GM23338 (cell line): ENCODE results near the gene SMIM14. TPM values are rescaled to one million over a fixed set of nuclear protein-coding genes. Genes with fewer than 3 reads are reported as not detected.
A peak's percentile ranks its signal among the peaks of the same experiment; 100 is the strongest.

Experiments used
- ATAC-seq: fragments of 200-7000 bp; cut with Tn5 transposase; 3 replicates; pipeline ENCODE4 v1.9.1; 2020
- DNase-seq: peaks from one replicate; pipeline ENCODE4 v3.0.0-alpha.2; 2015; ENCODE audit warnings: low spot score
- H2AFZ ChIP-seq: fragments of 200-600 bp; sonication (generic); 2 replicates; pipeline ENCODE4 v1.8.0; 2016; ENCODE audit warnings: antibody characterized with exemption, mild to moderate bottlenecking, moderate library complexity
- H3F3A ChIP-seq: fragments of 200-600 bp; sonication (generic); replicated peaks from 2 replicates; pipeline ENCODE4 v1.8.0; 2017; ENCODE audit warnings: antibody characterized with exemption, mixed run types, low read depth
- H3K27ac ChIP-seq: fragments of 200-600 bp; sonication (generic); 2 replicates; pipeline ENCODE4 v1.6.1; 2016; ENCODE audit warnings: low read depth
- H3K27me3 ChIP-seq: fragments of 200-600 bp; sonication (generic); 2 replicates; pipeline ENCODE4 v1.8.0; 2016; ENCODE audit warnings: mild to moderate bottlenecking, mixed run types, moderate library complexity; ENCODE audit not compliant: insufficient read depth
- H3K36me3 ChIP-seq: fragments of 200-600 bp; sonication (generic); 2 replicates; pipeline ENCODE4 v1.8.0; 2016; ENCODE audit warnings: mild to moderate bottlenecking; ENCODE audit not compliant: insufficient read depth
- H3K4me1 ChIP-seq: fragments of 200-600 bp; sonication (generic); 2 replicates; pipeline ENCODE4 v1.8.0; 2016; ENCODE audit warnings: mild to moderate bottlenecking, moderate library complexity; ENCODE audit not compliant: insufficient read depth
- H3K4me2 ChIP-seq: fragments of 200-600 bp; sonication (generic); 2 replicates; pipeline ENCODE4 v1.7.1; 2017; ENCODE audit warnings: mixed run types
- H3K4me3 ChIP-seq: fragments of 200-600 bp; sonication (generic); 2 replicates; pipeline ENCODE4 v1.6.1; 2016; ENCODE audit warnings: mixed run types
- H3K79me2 ChIP-seq: fragments of 200-600 bp; sonication (generic); replicated peaks from 2 replicates; pipeline ENCODE4 v1.8.0; 2017; ENCODE audit warnings: mild to moderate bottlenecking; ENCODE audit not compliant: insufficient read depth
- H3K9me2 ChIP-seq: fragments of 200-600 bp; sonication (generic); 2 replicates; pipeline ENCODE4 v1.8.0; 2017; ENCODE audit not compliant: insufficient read depth
- H4K20me1 ChIP-seq: fragments of 200-600 bp; sonication (generic); replicated peaks from 2 replicates; pipeline ENCODE4 v1.8.0; 2017; ENCODE audit warnings: mild to moderate bottlenecking; ENCODE audit not compliant: insufficient read depth
- H3K27ac Mint-ChIP-seq: 2 replicates; pipeline ENCODE4 v1.8.0; 2020; ENCODE audit warnings: inconsistent platforms, mild to moderate bottlenecking, moderate library complexity, mixed read lengths
- H3K27me3 Mint-ChIP-seq: 3 replicates; pipeline ENCODE4 v1.8.0; 2022; ENCODE audit warnings: low read depth, mild to moderate bottlenecking, moderate library complexity, mixed read lengths, inconsistent platforms; ENCODE audit not compliant: insufficient read depth, poor library complexity
- H3K36me3 Mint-ChIP-seq: 3 replicates; pipeline ENCODE4 v1.8.0; 2021; ENCODE audit warnings: low read depth, mild to moderate bottlenecking, inconsistent platforms, moderate library complexity, mixed read lengths
- H3K4me1 Mint-ChIP-seq: 3 replicates; pipeline ENCODE4 v1.8.0; 2020; ENCODE audit warnings: mild to moderate bottlenecking, inconsistent platforms, mixed read lengths
- H3K4me3 Mint-ChIP-seq: 3 replicates; pipeline ENCODE4 v1.8.0; 2021; ENCODE audit warnings: moderate library complexity, mild to moderate bottlenecking, inconsistent platforms, mixed read lengths
- H3K9me3 Mint-ChIP-seq: 3 replicates; pipeline ENCODE4 v1.8.0; 2020; ENCODE audit warnings: moderate library complexity, mild to moderate bottlenecking, inconsistent platforms, mixed read lengths
- CREB1 ChIP-seq: fragments of 250-450 bp; sonication (Bioruptor Pico); IDR thresholded peaks from 2 replicates; pipeline ENCODE4 v1.5.0; 2020; ENCODE audit warnings: low read depth, mild to moderate bottlenecking, moderate library complexity
- EZH2phosphoT487 ChIP-seq: fragments of 200-600 bp; sonication (generic); IDR thresholded peaks from one replicate; pipeline ENCODE4 v1.8.1; 2018; ENCODE audit warnings: antibody characterized with exemption; ENCODE audit not compliant: unreplicated experiment
- JUNB ChIP-seq: IDR thresholded peaks from one replicate; pipeline ENCODE4 v1.6.1; 2016; ENCODE audit warnings: antibody characterized with exemption; ENCODE audit not compliant: unreplicated experiment
- NANOG ChIP-seq: IDR thresholded peaks from 2 replicates; pipeline ENCODE4 v1.6.1; 2016; ENCODE audit warnings: antibody characterized with exemption, borderline replicate concordance
- POLR2AphosphoS5 ChIP-seq: IDR thresholded peaks from 2 replicates; pipeline ENCODE4 v1.6.1; 2016; ENCODE audit warnings: antibody characterized with exemption, low read depth
- REST ChIP-seq: IDR thresholded peaks from one replicate; pipeline ENCODE4 v1.6.1; 2018; ENCODE audit warnings: antibody characterized with exemption; ENCODE audit not compliant: unreplicated experiment
- STAT1 ChIP-seq: IDR thresholded peaks from one replicate; pipeline ENCODE4 v1.6.1; 2016; ENCODE audit warnings: antibody characterized with exemption; ENCODE audit not compliant: unreplicated experiment
- ZNF114 ChIP-seq: fragments of 250-450 bp; sonication (Bioruptor Pico); IDR thresholded peaks from 2 replicates; pipeline ENCODE4 v1.5.0; 2020; ENCODE audit warnings: mild to moderate bottlenecking, moderate library complexity
- ZNF462 ChIP-seq: fragments of 250-450 bp; sonication (Bioruptor Pico); IDR thresholded peaks from 2 replicates; pipeline ENCODE4 v1.5.0; 2020; ENCODE audit warnings: mild to moderate bottlenecking, moderate library complexity
- polyA plus RNA-seq: library from polyadenylated mRNA; unstranded; fragments of >200 nt; fragmentation: Nextera tagmentation; extraction: Ambion mirVana; gene quantifications from 2 replicates; pipeline ENCODE4 v1.2.1, GENCODE V29; 2016
- total RNA-seq: library from RNA; depleted of rRNA; stranded (reverse); fragments of >200 nt; shearing (Covaris generic); gene quantifications from 2 replicates; pipeline ENCODE4 v1.2.3, GENCODE V29; 2014

Gene SMIM14
- total and polyA plus RNA-seq, 2 experiments from 2014 or later, result 29.0 to 52.6 TPM

GRCh38 chr4:39641451-39641850 lies 2.8 kb upstream of the SMIM14 start:
- DNase-seq, result no peak
- peaks cover 6% of the 10 kb centered on the region for H3K27me3 Mint-ChIP-seq
- Histone ChIP-seq H3K79me2 (peaks cover 9% of the 10 kb centered on the region), H3F3A (0 out of 2 replicates have a peak, but pooled peaks cover 2% of the 10 kb centered on the region), H3K36me3 (no peaks in the 10 kb centered on the region), H3K4me2 (no peak overlapping the region), H3K9me2 (no peaks in the 10 kb centered on the region), H3K4me3 (no peak overlapping the region), H3K27me3 (no peaks in the 10 kb centered on the region), H3K4me1 (peaks cover 17% of the 10 kb centered on the region), H2AFZ (no peak overlapping the region), H3K27ac (no peak overlapping the region), H4K20me1 (no peaks in the 10 kb centered on the region)
- H3K27ac Mint-ChIP-seq, result no peak overlapping the region
- ATAC-seq, result peak; percentile 3
- H3K9me3 Mint-ChIP-seq, result no peaks in the 10 kb centered on the region
- peaks cover 23% of the 10 kb centered on the region for H3K4me1 Mint-ChIP-seq
- peaks cover 3% of the 10 kb centered on the region for H3K36me3 Mint-ChIP-seq
- no peak for TF ChIP-seq NANOG
- TF ChIP-seq POLR2AphosphoS5, result no peak
- TF ChIP-seq JUNB, result no peak
- TF ChIP-seq STAT1, result no peak
- TF ChIP-seq ZNF114, result no peak
- H3K4me3 Mint-ChIP-seq, result no peak overlapping the region

DNA sequence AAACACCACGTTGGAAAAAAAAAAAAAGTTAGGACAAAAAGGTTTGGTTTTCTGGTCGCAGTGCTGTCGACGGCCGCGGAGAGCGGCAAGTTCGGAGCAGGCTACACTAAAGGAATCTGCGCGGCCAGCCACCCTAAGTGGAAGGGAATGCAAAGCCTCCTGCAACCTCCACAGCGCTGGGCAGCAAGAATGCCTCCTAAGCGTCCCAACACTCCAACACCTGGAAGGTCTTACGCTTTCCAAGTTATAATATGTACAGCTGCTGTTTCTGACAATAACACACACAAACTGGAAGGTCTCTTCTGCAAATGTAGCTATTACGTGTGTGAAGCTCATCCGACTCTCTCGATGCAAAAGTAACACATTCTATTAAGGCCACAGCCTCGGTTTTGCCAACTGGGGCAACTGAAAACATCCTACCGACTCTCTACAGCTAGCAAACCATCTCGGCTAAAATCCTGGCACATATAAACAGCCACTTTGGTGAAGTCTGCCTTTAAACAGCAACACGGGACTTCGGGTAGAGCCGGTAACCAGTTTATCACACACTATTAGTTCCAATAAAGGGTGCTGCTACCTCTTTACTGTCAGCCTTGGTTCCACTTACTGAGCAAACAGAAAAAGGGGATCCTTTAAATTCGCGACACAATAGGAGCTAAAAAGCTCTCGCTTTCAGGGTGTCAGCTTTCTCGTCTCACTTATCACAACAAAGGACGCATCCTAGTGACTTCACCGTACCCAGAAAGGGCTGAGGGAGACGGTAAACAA lies 895 bp downstream of the SMIM14 start:
- DNase-seq (peak; percentile 95), ATAC-seq (peak; percentile 67)
- no peak overlapping the region for H2AFZ ChIP-seq
- H3K4me3 ChIP-seq, result peak overlapping the region; percentile 66
- peaks cover 42% of the 10 kb centered on the region for H3K4me1 ChIP-seq
- peak overlapping the region; percentile 99 for H3K27ac Mint-ChIP-seq
- H4K20me1 ChIP-seq, result no peaks in the 10 kb centered on the region
- H3K9me3 Mint-ChIP-seq, result no peaks in the 10 kb centered on the region
- H3K36me3 ChIP-seq, result no peaks in the 10 kb centered on the region
- peaks cover 32% of the 10 kb centered on the region for H3K79me2 ChIP-seq
- H3K27ac ChIP-seq, result peak overlapping the region; percentile 98
- H3K4me1 Mint-ChIP-seq, result peaks cover 53% of the 10 kb centered on the region
- H3K9me2 ChIP-seq, result no peaks in the 10 kb centered on the region
- peaks cover 14% of the 10 kb centered on the region for H3K27me3 Mint-ChIP-seq
- peak overlapping the region; percentile 77 for H3K4me2 ChIP-seq
- H3K4me3 Mint-ChIP-seq, result peak overlapping the region; percentile 97
- no peaks in the 10 kb centered on the region for H3K27me3 ChIP-seq
- no peaks in the 10 kb centered on the region; the same call in 2 of the 3 replicates for H3K36me3 Mint-ChIP-seq
- peaks cover 6% of the 10 kb centered on the region; the same call in 1 of the 2 replicates for H3F3A ChIP-seq
- peak; percentile 63; the same call in 1 of the 2 replicates for TF ChIP-seq NANOG
- no peak for TF ChIP-seq EZH2phosphoT487
- no peak for TF ChIP-seq ZNF114
- TF ChIP-seq REST, result peak; percentile 4
- no peak for TF ChIP-seq ZNF462 (CRISPR knock-in tag)
- TF ChIP-seq CREB1 (CRISPR knock-in tag), result peak; percentile 63; the same call in 1 of the 2 replicates
